NB4 (cell line): ENCODE results near the gene CYP27C1.

Experiments used
- MAX ChIP-seq: IDR thresholded peaks from 2 replicates; pipeline ENCODE4 v1.6.1; 2011; ENCODE audit warnings: low read depth, low read length
- POLR2A ChIP-seq: IDR thresholded peaks from 2 replicates; pipeline ENCODE4 v1.6.1; 2011; ENCODE audit warnings: mild to moderate bottlenecking; ENCODE audit not compliant: insufficient read length; ENCODE audit errors: extremely low read depth

- TF ChIP-seq MAX (no peak), POLR2A (no peak)
These were observed 69.1 kb downstream of the CYP27C1 start for GRCh38 chr2:127150996-127151395.
